NCI-H2171 treated with DMSO at 0.1 percent for 48 hours (cell line): ENCODE measurements around the gene PEX13.
"Not testable (repeated sequence)": the region's sequence is repeated elsewhere in the genome, so short reads cannot be mapped to it uniquely, and the experiment has no call there.

Experiments
- DNase-seq: peaks from one replicate; lab custom pipeline; 2025; lab: John Stamatoyannopoulos, UW

Gene PEX13

DNA sequence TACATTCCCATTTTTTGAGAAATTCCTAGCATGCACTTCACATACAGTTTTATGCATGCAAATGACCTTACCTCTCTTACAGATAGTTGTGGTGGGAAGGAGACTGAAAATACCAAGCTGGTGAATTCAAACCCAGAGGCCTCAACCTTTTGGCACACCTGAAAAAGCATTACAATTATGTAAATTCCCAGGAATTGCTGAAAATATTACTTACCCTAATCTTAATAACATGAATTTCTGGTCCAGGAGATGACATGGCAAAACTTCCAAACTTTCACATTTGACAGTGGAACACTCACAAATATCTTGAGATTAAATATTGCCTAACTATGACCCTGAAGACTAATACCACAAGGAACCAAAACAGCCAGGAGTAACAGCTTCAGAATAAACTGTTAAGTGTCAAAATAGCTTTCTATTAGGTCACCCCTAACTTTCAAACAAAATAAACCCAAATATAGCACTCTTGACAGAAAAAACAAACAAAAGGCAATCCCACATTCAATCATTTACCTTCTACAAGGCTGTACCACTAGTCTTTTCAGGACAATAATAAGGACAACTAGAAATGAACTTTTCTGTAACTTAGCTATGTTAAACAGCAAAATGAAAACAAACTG is 10.9 kb upstream of the PEX13 start:
- no peak for DNase-seq

DNA sequence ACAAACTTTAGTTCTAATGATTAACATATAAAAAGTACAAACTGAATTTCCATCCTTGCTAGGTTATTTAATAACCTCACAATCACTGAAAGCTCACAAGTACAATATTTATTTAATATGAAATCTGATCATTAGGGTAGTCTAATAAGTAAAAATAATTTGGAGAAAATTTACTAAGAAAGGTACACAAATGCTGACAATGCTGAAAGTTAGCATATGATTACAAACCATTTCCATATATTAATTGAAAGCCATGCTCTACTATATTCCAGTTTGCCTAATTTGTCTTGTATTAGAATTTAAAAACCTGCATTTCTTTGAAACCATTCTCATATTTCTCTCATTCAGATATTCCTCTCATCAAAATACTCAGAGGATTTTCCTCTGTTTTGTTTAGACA is 8.2 kb upstream of the PEX13 start:
- DNase-seq = no peak

DNA sequence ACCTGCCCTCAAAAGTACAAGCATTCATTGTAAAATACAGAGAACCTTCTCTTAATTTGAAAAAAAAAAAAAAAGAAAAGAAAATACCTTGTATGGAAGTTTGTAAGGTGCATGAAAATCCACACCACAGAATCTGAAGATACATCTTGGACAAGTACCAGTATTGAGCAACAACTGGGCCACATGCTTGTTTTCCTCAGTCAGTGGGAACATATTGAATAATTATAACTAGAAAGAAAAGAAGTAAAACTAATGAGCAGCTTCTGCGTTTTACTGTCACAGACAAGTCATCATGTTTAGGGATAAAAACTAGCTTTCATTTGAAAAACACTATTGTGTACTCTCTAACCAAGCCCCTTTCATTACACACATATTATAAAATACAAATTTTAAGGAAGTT is 5.8 kb upstream of the PEX13 start:
- DNase-seq = no peak

DNA sequence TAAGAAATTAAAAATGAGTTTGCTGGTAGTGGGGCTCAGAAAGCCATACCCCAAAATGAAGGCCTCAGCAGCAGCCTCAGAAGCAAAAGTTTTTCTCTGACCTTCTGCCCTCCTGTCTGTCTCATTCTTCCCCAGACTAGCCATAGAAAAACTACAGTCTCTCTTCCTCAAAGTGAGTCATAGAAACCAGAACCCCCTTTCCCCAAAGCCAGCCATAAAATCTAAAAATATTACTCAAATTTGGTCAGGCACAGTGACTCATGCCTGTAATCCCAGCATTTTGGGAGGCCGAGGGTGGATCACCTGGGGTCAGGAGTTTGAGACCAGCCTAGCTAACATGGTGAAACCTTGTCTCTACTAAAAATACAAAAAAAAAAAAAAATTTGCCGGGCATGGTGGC is 5.2 kb upstream of the PEX13 start:
- not testable (repeated sequence) for DNase-seq

DNA sequence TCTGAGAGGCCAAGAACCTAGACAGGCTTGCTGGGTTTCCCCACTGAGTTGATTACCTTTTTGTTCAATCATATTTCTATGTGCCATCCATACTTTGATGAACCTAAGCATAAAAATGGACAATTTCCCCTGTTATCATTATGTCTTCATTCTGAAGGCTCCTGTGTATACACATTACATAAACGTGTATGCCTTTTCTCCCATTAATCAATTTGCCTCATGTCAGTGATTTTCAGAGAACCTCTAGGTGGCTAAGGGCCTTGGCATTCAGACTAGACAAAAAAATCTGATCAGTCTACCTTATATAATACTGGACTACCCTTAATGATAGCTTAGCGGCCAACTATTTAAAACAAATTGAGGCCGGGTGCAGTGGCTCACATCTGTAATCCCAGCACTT is 4.1 kb upstream of the PEX13 start:
- DNase-seq = no peak

GRCh38 chr2:61014763-61015162 is 2.8 kb upstream of the PEX13 start:
- DNase-seq = no peak

GRCh38 chr2:61015976-61016375 is 1.5 kb upstream of the PEX13 start:
- DNase-seq = no peak

- DNase-seq = no peak
These were observed 1.0 kb upstream of the PEX13 start for GRCh38 chr2:61016392-61017002.

DNA sequence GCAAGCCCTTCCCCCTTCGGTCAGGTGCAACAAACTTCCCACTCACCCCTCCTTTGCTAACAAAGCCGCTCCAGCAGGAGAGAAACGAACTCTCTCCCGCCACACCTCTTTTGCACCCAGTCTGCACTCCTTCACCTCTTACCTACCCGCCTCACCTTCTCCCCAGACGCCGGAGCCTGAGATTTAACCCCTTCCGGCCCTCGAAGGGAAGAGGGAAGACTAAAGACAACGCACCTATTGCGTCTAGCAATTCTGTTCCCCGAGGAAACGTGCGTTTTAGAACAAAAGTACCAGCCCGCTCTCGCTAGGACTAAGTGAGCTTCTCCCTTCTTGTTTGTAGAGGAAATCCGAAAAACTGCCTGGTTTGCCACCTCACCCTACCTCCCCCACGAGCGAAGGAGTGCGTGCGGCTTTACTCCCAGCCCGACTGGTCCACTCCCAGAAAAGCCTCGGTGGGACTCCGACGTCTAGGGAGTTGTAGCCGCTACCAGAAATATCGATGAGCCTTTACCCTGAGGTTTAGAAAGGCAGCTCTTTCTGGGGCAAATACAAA is 441 bp upstream of the PEX13 start:
- peak; percentile 95 for DNase-seq

DNA sequence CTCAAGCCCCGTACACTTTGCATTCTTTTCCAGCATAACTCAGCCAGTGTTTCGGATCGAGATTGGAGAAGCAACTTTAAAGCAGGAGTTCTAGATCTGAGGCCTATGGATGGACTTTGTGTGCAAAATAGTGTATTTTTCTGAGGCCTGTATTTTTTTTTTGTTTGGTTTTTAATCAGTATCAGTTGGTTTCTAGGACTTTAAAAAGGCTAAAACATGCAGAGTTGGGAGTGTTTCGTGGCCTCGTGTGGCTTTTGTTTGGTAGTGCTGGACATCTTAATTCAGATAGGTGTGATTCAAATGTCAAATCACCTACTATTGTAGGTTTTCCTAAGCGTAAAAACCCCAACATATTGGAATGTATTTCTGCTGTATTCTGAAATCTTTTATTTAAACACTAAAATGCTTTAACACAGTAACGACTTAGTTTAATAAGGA is 817 bp downstream of the PEX13 start:
- peak; percentile 55 for DNase-seq

- DNase-seq = no peak
These were observed 1.3 kb downstream of the PEX13 start for GRCh38 chr2:61018798-61019197.

DNA sequence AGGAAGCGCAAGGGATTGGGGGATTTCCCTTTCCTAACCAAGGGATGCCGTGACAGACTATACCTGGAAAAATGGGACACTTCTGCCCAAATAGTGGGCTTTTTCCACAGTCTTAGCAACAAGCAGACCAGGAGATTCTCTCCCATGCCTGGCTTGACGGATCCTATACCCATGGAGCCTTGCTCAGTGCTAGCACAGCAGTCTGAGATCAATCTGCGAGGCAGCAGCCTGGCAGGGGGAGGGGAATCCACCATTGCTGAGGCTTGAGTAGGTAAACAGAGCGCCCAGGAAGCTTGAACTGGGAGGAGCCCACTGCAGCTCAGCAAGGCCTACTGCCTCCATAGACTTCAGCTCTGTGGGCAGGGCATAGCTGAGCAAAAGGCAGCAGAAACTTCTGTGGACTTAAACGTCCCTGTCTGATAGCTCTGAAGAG is 3.7 kb downstream of the PEX13 start:
- no peak for DNase-seq

- no peak for DNase-seq
These were observed 6.2 kb downstream of the PEX13 start for GRCh38 chr2:61023670-61024069.

GRCh38 chr2:61029533-61029932 is 12.0 kb downstream of the PEX13 start:
- DNase-seq = no peak

GRCh38 chr2:61034592-61034991 is 17.1 kb downstream of the PEX13 start:
- not testable (repeated sequence) for DNase-seq

- DNase-seq = not testable (repeated sequence)
These were observed 19.1 kb downstream of the PEX13 start for GRCh38 chr2:61036643-61037042.

GRCh38 chr2:61042807-61043206 is 25.3 kb downstream of the PEX13 start:
- DNase-seq = no peak

DNA sequence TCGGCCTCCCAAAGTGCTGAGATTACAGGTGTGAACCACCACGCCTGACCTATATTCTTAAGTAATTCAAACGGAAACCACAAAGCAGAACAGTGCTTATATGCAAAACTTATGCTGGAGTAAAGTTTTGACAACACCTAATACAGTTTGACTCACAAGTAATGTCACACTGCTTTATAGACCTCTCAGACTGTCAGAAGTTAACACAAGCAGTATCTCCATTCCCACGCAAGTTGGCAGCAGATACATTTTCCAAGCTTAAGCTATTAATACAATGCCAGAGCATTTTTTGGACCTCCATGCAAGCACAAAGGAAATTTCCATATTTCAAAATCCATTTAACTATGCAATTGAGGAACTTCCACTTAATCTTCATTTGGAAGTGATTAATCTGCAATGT is 27.1 kb downstream of the PEX13 start:
- DNase-seq = no peak

DNA sequence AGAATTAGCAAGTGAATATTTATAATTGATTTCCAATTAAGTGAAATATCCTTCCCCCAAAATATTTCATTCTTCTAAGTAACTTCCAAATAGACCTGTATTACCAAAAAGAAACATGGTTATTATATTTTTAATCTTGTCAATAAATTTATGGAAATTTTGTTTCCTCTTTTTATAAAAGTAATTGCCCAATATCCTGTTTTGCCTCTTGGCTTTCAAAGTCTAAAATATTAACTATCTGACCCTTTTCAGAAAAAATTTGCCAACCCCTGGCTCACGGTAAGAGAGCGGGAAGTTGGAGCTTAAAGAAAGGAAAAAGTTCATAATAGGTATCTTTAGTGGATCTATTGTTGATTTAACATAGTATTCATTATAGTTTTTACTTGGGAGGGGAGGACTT is 27.7 kb downstream of the PEX13 start:
- DNase-seq = no peak

GRCh38 chr2:61045999-61046398 is 28.5 kb downstream of the PEX13 start:
- no peak for DNase-seq

DNA sequence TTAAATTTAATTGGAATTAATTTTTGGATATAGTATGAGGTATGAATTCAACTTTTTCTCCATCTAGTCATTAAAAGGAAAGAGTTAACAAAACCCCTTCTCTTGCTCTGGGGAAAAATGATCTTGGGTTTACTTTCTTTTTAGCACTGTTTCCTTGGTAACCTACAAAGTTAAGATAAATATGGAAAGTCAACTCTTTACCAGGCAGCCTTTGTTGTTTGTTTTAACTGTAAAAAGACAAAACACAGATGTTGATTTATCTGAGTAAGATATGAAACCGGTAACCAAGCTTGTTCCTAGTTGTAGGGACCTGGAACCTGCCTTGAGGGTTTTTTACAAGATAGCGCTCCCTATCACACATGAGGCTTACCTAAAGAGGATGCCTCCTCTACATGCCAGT is 38.0 kb downstream of the PEX13 start:
- no peak for DNase-seq

DNA sequence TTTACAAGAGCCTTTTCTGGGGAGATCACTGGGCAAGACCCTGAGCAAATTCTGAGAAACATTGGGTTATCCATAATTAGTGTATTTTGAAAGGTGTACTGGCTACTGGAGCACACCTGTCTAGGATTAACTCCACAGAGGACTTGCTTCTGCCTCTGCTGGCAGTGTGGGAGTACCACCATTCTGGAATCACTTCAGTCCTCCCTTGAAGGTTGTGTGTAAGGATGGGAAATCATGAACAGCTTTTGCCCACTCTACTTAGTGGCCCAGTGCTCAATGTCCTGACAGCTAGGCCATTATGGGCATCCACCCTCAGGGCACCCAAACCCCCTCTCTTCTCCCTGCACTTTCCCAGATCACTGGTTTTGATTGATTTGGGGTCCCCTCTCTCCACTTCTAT is 40.0 kb downstream of the PEX13 start:
- DNase-seq = no peak

- no peak for DNase-seq
These were observed 41.9 kb downstream of the PEX13 start for GRCh38 chr2:61059382-61059781.
